DMS 273 (cell line): ENCODE results near the gene EML6.

Experiments used
- DNase-seq: peaks from one replicate; lab custom pipeline; 2025; ENCODE audit not compliant: unreplicated experiment; lab: John Stamatoyannopoulos, UW

Gene EML6

DNA sequence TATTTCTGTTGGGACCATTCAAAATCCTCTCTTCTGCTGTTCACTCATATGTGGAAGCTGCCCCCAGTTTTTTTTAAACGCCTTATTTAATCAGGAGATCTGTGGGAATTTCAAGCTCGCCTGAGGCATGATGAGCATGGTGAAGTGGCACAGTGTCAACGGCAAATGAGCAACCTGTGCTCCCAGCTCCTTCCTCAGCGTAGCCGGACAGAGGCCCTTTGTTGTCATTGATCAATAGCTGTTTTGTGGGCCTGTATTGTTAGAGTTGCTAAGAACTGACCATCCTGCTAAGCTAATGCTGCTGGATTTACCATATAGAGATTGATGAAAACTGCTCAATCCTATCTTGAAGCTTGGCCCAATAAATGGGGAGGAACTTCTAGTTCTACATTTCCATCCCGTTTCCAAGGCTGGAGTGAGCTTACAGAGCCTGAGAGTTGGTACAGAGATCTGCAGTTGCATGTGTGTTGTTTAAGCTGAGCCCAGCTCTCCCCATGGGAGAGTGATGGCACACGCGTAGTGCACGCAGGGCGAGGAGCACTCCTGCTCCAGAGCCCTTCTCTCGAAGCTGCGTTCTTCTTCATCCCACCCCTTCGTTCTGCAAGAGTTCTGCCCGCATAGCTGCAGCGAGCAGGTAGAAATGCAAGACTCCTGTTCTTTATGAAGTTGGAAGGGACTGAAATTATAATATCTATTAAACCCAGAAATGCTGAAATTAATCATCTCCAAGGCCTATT is 218.0 kb downstream of the EML6 start:
- no peak for DNase-seq

- DNase-seq = no peak
Observed at GRCh38 chr2:54942373-54942772, 218.9 kb downstream of the EML6 start.

DNA sequence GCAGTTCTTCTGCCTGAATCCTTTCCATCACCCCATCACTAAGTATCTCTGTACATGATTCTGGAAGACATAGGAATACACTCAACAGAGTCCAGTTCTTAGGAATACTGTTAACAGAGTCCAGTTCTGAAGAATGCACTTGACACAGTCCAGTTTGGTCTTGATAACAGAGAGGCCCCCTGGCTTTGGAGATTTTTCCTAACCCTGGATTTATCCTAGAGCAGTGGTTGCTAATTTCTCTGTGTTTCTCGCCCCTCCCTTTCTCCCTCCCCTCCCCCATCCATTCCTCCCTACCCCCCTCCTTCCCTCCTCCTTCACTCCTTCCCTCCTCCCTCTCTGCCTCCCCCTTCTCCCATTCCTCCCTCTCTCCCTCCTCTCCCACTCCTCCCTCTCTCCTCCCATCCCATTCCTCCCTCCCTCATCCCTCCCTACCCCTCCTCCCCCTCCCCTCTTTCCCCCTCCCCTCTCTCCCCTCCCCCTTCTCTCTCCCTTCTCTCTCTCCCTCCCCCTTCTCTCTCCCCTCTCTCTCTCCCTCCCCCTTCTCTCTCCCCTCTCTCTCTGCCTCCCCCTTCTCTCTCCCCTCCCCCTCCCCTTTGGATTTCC is 221.4 kb downstream of the EML6 start:
- DNase-seq = no peak

GRCh38 chr2:54945391-54946219 is 222.1 kb downstream of the EML6 start:
- no peak for DNase-seq

GRCh38 chr2:54946220-54946805 is 222.9 kb downstream of the EML6 start:
- no peak for DNase-seq

- DNase-seq = no peak
Observed at GRCh38 chr2:54947136-54947535, 223.7 kb downstream of the EML6 start.

DNA sequence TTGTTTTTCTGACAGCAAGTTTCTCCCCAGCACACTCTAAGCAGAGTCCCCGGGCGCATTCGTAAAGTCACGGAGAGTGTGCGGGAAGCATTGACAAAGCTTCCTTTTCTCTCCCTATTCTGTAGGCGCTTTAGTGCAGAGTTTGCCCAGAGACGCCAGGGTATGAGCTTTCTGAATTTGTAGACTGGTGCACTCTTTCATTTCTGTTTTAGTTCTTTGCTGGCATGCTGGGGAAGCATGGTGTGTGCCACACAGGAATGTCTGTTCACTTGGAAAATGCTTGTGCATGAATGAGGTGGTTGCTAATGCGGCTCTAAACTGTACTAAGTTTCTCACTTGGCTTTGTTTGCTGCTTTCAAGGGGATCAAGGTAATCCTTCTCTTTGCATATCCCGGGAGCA is 224.2 kb downstream of the EML6 start:
- no peak for DNase-seq

GRCh38 chr2:54948120-54948519 is 224.7 kb downstream of the EML6 start:
- DNase-seq = no peak

DNA sequence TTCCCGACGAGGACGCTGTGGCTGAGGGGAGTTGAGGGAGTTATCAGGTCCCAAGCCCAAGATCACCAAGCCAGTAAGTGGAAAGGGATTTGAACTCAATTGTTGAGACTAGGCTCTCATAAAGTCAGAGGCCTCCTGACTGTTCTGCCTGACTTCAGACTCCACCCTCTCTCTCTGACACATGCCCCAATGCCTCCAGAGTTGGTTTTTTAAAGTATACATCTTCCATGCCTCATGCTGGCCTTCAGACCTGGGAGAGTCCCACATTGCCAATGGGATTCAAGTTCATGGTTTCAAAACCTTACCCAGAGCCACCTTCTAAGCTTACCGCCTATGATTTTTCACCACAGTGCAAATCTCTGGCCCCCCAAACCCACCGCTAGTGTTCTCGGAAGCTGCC is 226.0 kb downstream of the EML6 start:
- DNase-seq = no peak

GRCh38 chr2:54950811-54951210 is 227.3 kb downstream of the EML6 start:
- no peak for DNase-seq

DNA sequence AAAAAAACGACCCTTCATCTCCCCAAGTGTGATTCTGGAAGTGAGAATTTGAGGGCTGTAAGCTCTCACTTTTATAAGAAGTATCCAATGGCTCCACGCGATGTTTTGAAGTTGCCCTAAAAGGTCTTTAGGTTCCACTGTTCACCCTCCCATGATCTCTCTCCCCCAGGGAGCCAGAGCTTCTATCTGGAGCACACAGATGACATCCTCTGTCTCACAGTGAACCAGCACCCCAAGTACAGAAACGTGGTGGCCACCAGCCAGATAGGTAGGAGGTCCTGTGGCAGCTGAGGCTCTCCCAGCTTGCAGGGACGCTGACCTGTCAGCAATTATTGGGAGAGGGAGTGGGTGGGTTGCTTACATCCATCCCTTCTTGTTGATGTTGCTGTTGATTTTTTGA is 229.0 kb downstream of the EML6 start:
- no peak for DNase-seq

- no peak for DNase-seq
Observed at GRCh38 chr2:54952978-54953456, 229.6 kb downstream of the EML6 start.

GRCh38 chr2:54954158-54954557 is 230.7 kb downstream of the EML6 start:
- no peak for DNase-seq

DNA sequence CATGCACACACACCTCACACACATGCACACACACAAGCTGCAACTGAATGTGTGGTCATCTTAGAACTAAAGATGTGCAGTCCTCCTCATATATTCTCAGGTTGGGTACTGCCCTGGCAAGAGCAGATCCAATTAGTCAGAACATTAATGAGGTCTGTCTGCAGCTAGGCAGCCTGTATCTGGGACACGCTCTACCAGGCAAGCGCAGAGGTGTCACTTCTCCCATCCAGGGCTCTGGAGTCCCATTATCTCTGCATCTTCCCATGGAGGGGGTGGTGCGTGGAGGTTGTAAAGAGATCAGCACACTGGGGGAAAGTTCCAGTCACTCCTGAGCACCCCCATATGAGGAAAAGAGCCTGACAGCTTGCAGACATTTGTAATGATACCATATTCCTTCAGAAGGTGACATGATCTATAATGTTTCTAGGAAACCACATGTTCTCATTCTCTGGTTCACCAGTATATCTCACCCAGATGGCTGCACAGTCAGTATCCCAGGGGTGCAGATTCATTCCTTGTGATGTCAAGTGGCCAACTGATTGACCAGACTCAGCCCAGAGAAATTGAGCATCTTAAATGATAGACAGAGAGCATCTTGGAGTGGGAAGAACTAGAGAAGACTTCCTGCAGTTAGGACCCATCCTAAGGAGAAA is 231.4 kb downstream of the EML6 start:
- DNase-seq = no peak

DNA sequence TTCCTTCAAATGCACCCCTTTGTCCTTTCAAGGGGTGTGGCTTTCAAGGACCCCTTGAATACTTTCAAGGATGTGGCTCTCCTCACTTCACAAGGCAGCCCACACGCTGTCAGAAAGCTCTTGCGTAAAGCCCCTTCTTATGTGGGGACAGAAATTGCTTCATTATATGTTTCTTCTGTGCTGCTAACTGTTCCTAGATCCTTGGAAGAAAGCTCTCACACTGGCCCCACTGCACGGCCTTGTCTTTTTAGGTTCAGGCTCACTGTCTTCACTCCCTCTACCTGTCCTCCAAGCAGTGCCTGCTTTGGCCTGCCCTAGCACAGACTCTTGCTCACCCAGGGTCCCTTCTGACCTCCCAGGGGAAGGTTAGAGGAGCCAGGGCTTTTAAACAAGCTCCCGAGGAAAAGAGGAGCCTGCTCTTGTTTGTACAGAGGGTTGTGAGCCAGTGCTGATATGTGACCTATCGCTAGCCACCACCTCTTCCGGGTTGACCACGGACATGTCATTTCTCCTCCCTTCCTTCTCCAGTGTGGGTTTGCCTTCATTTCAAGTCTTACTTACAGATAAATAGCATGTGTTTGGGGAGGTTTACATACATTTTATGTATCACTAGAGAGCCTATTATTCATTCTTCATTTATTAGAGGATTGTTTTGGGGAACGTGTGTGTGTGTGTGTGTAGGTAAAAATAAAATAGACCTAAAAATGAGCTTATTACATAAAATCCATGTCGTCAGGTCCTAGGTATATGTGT is 232.1 kb downstream of the EML6 start:
- no peak for DNase-seq

- DNase-seq = no peak
Observed at GRCh38 chr2:54956111-54956627, 232.7 kb downstream of the EML6 start.

GRCh38 chr2:54957321-54957999 is 234.0 kb downstream of the EML6 start:
- peak; percentile 48 for DNase-seq

DNA sequence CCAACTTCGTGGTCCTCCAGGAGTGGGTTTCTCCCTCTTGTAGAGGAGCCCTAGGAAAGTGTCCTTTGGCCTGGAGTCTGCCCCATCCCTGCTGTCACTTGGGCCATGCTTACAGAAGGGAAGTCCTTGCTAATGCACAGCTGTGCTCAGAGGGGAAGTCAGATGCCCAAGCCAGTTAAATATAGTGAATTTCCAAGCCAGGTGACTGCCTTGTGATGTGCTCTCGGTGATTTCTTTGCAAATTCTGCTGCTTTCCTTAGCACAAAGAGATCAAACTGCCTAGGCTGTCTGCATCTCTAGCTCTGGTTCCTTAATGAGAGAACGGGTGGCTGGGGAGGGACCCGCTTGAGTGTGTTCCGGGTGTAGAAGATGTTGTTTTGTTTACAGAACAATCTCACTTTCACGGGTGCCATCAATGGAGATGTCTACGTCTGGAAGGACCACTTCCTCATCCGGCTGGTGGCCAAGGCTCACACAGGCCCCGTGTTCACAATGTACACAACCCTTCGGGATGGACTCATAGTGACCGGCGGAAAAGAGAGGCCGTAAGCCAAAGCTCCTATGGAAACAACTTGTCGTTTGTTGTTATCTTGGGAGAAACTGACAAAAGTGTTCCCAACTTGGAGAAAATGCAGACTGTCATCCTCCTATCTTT is 235.4 kb downstream of the EML6 start:
- peak; percentile 10 for DNase-seq

- peak; percentile 23 for DNase-seq
Observed at GRCh38 chr2:54960164-54960563, 236.7 kb downstream of the EML6 start.
